ENCODE measurements around the gene BAZ1A.

DNA sequence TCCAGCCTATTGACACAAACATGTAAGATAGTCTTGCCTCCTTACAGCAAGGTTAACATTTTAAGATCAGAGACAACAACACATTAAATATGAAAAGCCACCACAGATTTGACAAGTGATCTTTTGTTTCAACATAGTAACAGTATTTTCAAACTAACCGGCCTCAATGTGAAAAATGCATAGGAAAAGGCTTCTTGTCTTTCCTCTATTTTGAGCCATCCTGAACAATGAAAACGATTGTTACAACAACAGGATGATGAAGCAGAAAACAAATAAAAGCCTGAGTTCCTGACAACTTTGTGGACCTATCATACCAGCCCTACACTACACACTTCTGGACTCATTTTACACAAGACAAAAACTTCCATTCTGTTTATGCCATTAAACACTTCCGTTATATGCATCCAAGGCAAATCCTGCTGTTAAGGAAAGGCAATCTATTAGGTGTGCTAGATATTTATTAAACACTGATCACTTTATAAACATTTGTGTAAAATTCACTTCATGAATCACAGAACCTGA, 37.3 kb downstream of the BAZ1A start:
- no peak for TF ChIP-seq POLR2A (IDR thresholded peaks at IDR 0.05)
- no peak for TF ChIP-seq POLR2AphosphoS5 (IDR thresholded peaks at IDR 0.05)
- TF ChIP-seq, protein P1, sequence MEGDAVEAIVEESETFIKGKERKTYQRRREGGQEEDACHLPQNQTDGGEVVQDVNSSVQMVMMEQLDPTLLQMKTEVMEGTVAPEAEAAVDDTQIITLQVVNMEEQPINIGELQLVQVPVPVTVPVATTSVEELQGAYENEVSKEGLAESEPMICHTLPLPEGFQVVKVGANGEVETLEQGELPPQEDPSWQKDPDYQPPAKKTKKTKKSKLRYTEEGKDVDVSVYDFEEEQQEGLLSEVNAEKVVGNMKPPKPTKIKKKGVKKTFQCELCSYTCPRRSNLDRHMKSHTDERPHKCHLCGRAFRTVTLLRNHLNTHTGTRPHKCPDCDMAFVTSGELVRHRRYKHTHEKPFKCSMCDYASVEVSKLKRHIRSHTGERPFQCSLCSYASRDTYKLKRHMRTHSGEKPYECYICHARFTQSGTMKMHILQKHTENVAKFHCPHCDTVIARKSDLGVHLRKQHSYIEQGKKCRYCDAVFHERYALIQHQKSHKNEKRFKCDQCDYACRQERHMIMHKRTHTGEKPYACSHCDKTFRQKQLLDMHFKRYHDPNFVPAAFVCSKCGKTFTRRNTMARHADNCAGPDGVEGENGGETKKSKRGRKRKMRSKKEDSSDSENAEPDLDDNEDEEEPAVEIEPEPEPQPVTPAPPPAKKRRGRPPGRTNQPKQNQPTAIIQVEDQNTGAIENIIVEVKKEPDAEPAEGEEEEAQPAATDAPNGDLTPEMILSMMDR (IDR thresholded peaks at IDR 0.05), result no peak

All from prostate gland (tissue), 2 donors.